Measurements from ENCODE around the gene POU6F2.

DNA sequence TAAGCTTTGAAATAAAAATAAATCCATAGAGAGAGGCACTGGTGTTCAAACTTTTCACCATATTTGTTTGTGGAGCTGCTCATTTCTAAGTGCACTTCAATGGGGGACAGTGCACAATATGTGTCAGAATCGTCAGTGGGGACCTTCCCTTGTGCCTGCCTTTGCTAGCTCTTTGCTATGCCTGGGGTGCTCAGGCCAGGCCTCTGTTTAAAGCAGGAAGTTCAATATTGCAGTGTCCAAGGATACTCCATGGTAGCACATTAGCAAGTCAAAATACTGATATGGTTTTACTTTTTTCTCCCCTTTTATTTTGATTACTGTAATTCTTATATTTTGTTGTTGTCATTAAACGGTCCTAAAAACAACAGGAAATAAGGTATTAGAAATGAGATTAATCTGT, 113.4 kb downstream of the POU6F2 start:
- TF ChIP-seq, protein P1, sequence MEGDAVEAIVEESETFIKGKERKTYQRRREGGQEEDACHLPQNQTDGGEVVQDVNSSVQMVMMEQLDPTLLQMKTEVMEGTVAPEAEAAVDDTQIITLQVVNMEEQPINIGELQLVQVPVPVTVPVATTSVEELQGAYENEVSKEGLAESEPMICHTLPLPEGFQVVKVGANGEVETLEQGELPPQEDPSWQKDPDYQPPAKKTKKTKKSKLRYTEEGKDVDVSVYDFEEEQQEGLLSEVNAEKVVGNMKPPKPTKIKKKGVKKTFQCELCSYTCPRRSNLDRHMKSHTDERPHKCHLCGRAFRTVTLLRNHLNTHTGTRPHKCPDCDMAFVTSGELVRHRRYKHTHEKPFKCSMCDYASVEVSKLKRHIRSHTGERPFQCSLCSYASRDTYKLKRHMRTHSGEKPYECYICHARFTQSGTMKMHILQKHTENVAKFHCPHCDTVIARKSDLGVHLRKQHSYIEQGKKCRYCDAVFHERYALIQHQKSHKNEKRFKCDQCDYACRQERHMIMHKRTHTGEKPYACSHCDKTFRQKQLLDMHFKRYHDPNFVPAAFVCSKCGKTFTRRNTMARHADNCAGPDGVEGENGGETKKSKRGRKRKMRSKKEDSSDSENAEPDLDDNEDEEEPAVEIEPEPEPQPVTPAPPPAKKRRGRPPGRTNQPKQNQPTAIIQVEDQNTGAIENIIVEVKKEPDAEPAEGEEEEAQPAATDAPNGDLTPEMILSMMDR (conservative IDR thresholded peaks at IDR 0.05; ENCODE audit: low read depth, low read length): no peak
- no peak for TF ChIP-seq EZH2 (IDR thresholded peaks at IDR 0.05; ENCODE audit: borderline replicate concordance, low read depth, low read length, poor library complexity, severe bottlenecking)

Measured in A673 (cell line).